WI38 (cell line): Measurements from ENCODE around the gene CABP4.

Experiments used
- H3K4me3 ChIP-seq: 2 replicates; pipeline ENCODE4 v1.5.1; 2011; ENCODE audit warnings: low read depth, mild to moderate bottlenecking, control low read depth, low read length
- CTCF ChIP-seq: IDR thresholded peaks from 2 replicates; pipeline ENCODE4 v1.5.1; 2012; ENCODE audit warnings: low read depth, mild to moderate bottlenecking, control low read depth, low read length

CABP4 gene

DNA sequence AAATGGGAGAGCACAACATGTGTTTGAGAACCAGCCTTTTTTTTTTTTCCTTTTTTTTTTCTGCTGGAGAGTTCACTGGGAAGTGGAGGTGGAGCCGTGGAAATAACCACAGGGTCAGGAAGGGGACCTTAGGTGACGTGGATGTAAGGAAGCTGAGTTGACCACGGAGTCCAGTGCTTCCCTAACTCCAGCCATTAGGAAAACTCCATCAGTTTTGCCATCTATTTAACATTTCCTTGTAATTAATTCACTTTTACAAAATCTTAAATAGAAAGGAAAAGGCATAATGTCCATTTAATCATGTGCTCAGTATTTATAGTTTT is 54.8 kb downstream of the CABP4 start:
- no peak for TF ChIP-seq CTCF
- no peak overlapping the region for H3K4me3 ChIP-seq
